OCI-LY1 (cell line): Measurements from ENCODE around the gene SRP14.

Experiments used
- H2AFZ ChIP-seq: fragments of 200-600 bp; sonication (generic), shearing (Covaris generic); 2 replicates; pipeline ENCODE4 v1.6.0; 2014; ENCODE audit warnings: antibody characterized with exemption, mild to moderate bottlenecking, low read length
- H3F3A ChIP-seq: fragments of 200-600 bp; sonication (generic), shearing (Covaris generic); 2 replicates; pipeline ENCODE4 v1.6.0; 2014; ENCODE audit warnings: mild to moderate bottlenecking, antibody characterized with exemption, low read length, moderate library complexity; ENCODE audit not compliant: insufficient read depth
- H3K27ac ChIP-seq: fragments of 200-600 bp; sonication (generic); 2 replicates; pipeline ENCODE4 v1.5.1; 2014; ENCODE audit warnings: low read length, mixed run types, mild to moderate bottlenecking, low read depth; ENCODE audit not compliant: poor library complexity, severe bottlenecking
- H3K27me3 ChIP-seq: fragments of 200-600 bp; sonication (generic); 2 replicates; pipeline ENCODE4 v1.6.0; 2014; ENCODE audit warnings: antibody characterized with exemption, mild to moderate bottlenecking, low read length, moderate library complexity; ENCODE audit not compliant: insufficient read depth
- H3K36me3 ChIP-seq: fragments of 200-600 bp; sonication (generic); 2 replicates; pipeline ENCODE4 v1.6.1; 2014; ENCODE audit warnings: mild to moderate bottlenecking, antibody characterized with exemption, low read length, moderate library complexity, mixed read lengths; ENCODE audit not compliant: insufficient read depth
- H3K4me1 ChIP-seq: fragments of 200-600 bp; sonication (generic); 2 replicates; pipeline ENCODE4 v1.5.1; 2014; ENCODE audit warnings: mild to moderate bottlenecking, low read length, moderate library complexity; ENCODE audit not compliant: insufficient read depth, severe bottlenecking
- H3K4me2 ChIP-seq: fragments of 200-600 bp; sonication (generic), shearing (Covaris generic); 2 replicates; pipeline ENCODE4 v1.6.1; 2014; ENCODE audit warnings: low read length
- H3K4me3 ChIP-seq: fragments of 200-600 bp; sonication (generic); 2 replicates; pipeline ENCODE4 v1.5.1; 2014; ENCODE audit warnings: low read length, low read depth, mild to moderate bottlenecking, mixed read lengths; ENCODE audit not compliant: poor library complexity, severe bottlenecking
- H3K79me2 ChIP-seq: fragments of 200-600 bp; shearing (Covaris generic); 2 replicates; pipeline ENCODE4 v1.6.1; 2016; ENCODE audit warnings: mixed run types, low read length, mixed read lengths; ENCODE audit not compliant: insufficient read depth
- H3K9ac ChIP-seq: fragments of 200-600 bp; sonication (generic), shearing (Covaris generic); 2 replicates; pipeline ENCODE4 v1.6.1; 2014; ENCODE audit warnings: mild to moderate bottlenecking, low read length, mixed read lengths
- H3K9me2 ChIP-seq: fragments of 200-600 bp; sonication (generic), shearing (Covaris generic); 2 replicates; pipeline ENCODE4 v1.6.1; 2014; ENCODE audit warnings: low read depth, mild to moderate bottlenecking, low read length, mixed read lengths
- H3K9me3 ChIP-seq: fragments of 200-600 bp; shearing (Covaris generic); 2 replicates; pipeline ENCODE4 v1.6.1; 2014; ENCODE audit warnings: low read length, mixed read lengths
- H4K20me1 ChIP-seq: fragments of 200-600 bp; sonication (generic), shearing (Covaris generic); 2 replicates; pipeline ENCODE4 v1.6.0; 2016; ENCODE audit warnings: mild to moderate bottlenecking, low read length; ENCODE audit not compliant: insufficient read depth
- CTCF ChIP-seq: fragments of 200-600 bp; sonication (generic), shearing (Covaris generic); IDR thresholded peaks from 2 replicates; pipeline ENCODE4 v1.5.1; 2017; ENCODE audit warnings: mild to moderate bottlenecking, antibody characterized with exemption, low read length, moderate library complexity, mixed read lengths
- EZH2 ChIP-seq: fragments of 200-600 bp; sonication (generic), shearing (Covaris generic); IDR thresholded peaks from 2 replicates; pipeline ENCODE4 v1.8.0; 2017; ENCODE audit warnings: borderline replicate concordance, mixed run types, mild to moderate bottlenecking, antibody characterized with exemption, low read length, moderate library complexity, mixed read lengths

SRP14 gene

GRCh38 chr15:40072216-40072990, 33.4 kb upstream of the SRP14 start:
- Histone ChIP-seq H3K4me2 (no peak overlapping the region), H3K79me2 (no peaks in the 10 kb centered on the region), H4K20me1 (no peaks in the 10 kb centered on the region), H2AFZ (no peak overlapping the region), H3F3A (0 out of 2 replicates have a peak, but pooled peaks cover 5% of the 10 kb centered on the region), H3K4me1 (peaks cover 50% of the 10 kb centered on the region), H3K27me3 (no peaks in the 10 kb centered on the region), H3K27ac (peak overlapping the region; percentile 98), H3K9me2 (no peaks in the 10 kb centered on the region), H3K4me3 (no peak overlapping the region), H3K36me3 (no peaks in the 10 kb centered on the region), H3K9ac (no peak overlapping the region), H3K9me3 (no peaks in the 10 kb centered on the region)
- TF ChIP-seq EZH2 (no peak), CTCF (no peak)

- H4K20me1 ChIP-seq: no peaks in the 10 kb centered on the region
- no peak overlapping the region for H3K4me3 ChIP-seq
- H3K4me1 ChIP-seq: peaks cover 37% of the 10 kb centered on the region
- no peaks in the 10 kb centered on the region for H3K27me3 ChIP-seq
- peak overlapping the region; percentile 98 for H3K27ac ChIP-seq
- 0 out of 2 replicates have a peak, but pooled peaks cover 5% of the 10 kb centered on the region for H3F3A ChIP-seq
- no peaks in the 10 kb centered on the region for H3K9me3 ChIP-seq
- no peak overlapping the region for H3K4me2 ChIP-seq
- H3K79me2 ChIP-seq: no peaks in the 10 kb centered on the region
- no peaks in the 10 kb centered on the region for H3K9me2 ChIP-seq
- H2AFZ ChIP-seq: no peak overlapping the region
- no peak overlapping the region; the same call in 1 of the 2 replicates for H3K9ac ChIP-seq
- no peaks in the 10 kb centered on the region for H3K36me3 ChIP-seq
- no peak for TF ChIP-seq EZH2
- no peak for TF ChIP-seq CTCF
These were observed 31.7 kb upstream of the SRP14 start for GRCh38 chr15:40070608-40071218.

- Histone ChIP-seq H3K9ac (peak overlapping the region; percentile 68), H2AFZ (no peak overlapping the region)
These were observed 31.2 kb upstream of the SRP14 start for GRCh38 chr15:40070166-40070557.

More at GRCh38 chr15:40070166-40070557, 31.2 kb upstream of the SRP14 start:
- no peak for TF ChIP-seq EZH2
- TF ChIP-seq CTCF: no peak
- peak overlapping the region; percentile 98 for H3K27ac ChIP-seq
- no peaks in the 10 kb centered on the region for H3K9me3 ChIP-seq
- no peaks in the 10 kb centered on the region for H3K79me2 ChIP-seq
- H4K20me1 ChIP-seq: no peaks in the 10 kb centered on the region
- H3K4me1 ChIP-seq: peaks cover 37% of the 10 kb centered on the region
- H3K27me3 ChIP-seq: no peaks in the 10 kb centered on the region
- H3K9me2 ChIP-seq: no peaks in the 10 kb centered on the region
- H3K4me3 ChIP-seq: no peak overlapping the region
- H3F3A ChIP-seq: 0 out of 2 replicates have a peak, but pooled peaks cover 5% of the 10 kb centered on the region
- peak overlapping the region; percentile 49 for H3K4me2 ChIP-seq
- H3K36me3 ChIP-seq: no peaks in the 10 kb centered on the region
